ENCODE data around the gene UBE2J2. TPM values are rescaled to one million over a fixed set of nuclear protein-coding genes. Genes with fewer than 3 reads are reported as not detected.

The UBE2J2 gene
- total RNA-seq, 2 donors from 2014 or later, result 50.6 to 57.7 TPM

DNA sequence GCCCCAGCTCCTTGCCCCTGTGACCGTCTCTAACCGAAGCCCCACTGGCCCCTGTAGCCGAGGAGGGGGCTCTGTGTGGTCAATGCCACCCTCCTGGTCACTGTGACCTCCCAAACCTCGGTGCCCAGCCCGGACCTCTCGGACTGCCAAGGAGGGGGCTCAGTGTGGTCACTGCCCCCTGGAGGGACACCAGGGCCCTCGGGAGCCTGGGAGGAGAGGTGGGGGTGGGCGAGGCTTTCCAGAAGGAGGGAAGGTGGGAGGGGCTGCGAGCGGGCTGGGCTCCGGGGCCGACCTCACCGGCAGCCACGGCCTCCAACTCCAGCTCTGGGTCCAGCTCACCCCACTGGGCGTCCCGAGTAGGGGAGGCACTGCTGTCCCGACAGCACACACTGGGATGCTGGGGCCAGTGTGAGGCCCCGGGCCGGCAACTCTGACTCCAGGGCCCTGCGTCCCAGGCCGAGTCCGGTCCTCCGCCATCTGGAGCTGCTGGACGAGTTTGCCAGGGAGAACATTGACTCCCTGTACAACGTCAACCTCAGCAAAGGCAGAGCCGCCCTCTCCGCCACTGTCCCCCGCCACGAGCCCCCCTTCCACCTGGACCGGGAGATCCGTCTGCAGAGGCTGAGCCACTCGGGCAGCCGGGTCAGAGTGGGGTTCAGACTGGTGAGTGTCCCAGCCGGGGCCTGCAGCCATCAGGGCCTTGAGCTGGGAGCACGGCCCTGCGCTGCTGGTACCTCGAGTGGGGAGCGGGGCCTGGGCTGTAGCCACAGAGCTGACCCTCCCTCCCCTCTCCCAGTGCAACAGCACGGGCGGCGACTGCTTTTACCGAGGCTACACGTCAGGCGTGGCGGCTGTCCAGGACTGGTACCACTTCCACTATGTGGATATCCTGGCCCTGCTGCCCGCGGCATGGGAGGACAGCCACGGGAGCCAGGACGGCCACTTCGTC, 12.9 kb upstream of the UBE2J2 start:
- peaks cover 6% of the 10 kb centered on the region for H3K4me1 Mint-ChIP-seq

DNA sequence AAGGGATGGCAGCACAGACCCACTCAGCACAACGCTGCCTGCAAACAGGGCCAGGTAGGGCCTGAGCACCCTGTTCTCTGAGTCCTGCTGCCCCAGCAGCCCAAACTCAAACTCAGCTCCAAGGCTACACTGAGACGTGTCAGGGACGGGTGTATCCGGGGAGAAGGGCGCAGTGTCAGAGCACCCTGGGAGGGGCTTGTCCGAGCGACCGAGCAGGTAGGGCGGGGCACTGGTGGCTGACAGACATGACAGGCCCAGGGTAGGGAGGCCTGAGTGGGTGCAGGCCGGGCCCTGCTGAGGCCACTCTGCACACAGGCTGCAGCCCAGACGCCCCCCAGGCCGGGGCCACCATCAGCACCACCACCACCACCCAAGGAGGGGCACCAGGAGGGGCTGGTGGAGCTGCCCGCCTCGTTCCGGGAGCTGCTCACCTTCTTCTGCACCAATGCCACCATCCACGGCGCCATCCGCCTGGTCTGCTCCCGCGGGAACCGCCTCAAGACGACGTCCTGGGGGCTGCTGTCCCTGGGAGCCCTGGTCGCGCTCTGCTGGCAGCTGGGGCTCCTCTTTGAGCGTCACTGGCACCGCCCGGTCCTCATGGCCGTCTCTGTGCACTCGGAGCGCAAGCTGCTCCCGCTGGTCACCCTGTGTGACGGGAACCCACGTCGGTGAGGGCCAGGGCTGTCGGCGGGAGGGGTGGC, 12.1 kb upstream of the UBE2J2 start:
- DNase-seq (no peak), ATAC-seq (no peak)
- Mint-ChIP-seq H3K4me3 (no peak overlapping the region), H3K4me1 (peaks cover 6% of the 10 kb centered on the region), H3K27ac (no peak overlapping the region), H3K27me3 (no peaks in the 10 kb centered on the region), H3K36me3 (ENCODE audit: low read depth) (no peaks in the 10 kb centered on the region)
- no peaks in the 10 kb centered on the region for H3K9me3 ChIP-seq (ENCODE audit: control insufficient read depth, low read length, poor library complexity, severe bottlenecking)

More for the DNA sequence above, 12.9 kb upstream of the UBE2J2 start:
- H3K27ac Mint-ChIP-seq, result no peak overlapping the region
- H3K27me3 Mint-ChIP-seq, result no peaks in the 10 kb centered on the region
- no peaks in the 10 kb centered on the region for H3K36me3 Mint-ChIP-seq (ENCODE audit: low read depth)
- no peak overlapping the region for H3K4me3 Mint-ChIP-seq
- ATAC-seq, result no peak
- DNase-seq, result no peak
- H3K9me3 ChIP-seq (ENCODE audit: control insufficient read depth, low read length, poor library complexity, severe bottlenecking), result no peaks in the 10 kb centered on the region

GRCh38 chr1:1285102-1285571, 11.5 kb upstream of the UBE2J2 start:
- DNase-seq (no peak), ATAC-seq (no peak)
- Mint-ChIP-seq H3K4me1 (peaks cover 2% of the 10 kb centered on the region), H3K36me3 (ENCODE audit: low read depth) (no peaks in the 10 kb centered on the region), H3K27me3 (no peaks in the 10 kb centered on the region), H3K4me3 (no peak overlapping the region), H3K27ac (no peak overlapping the region)
- no peaks in the 10 kb centered on the region for H3K9me3 ChIP-seq (ENCODE audit: control insufficient read depth, low read length, poor library complexity, severe bottlenecking)

GRCh38 chr1:1284221-1285101, 10.8 kb upstream of the UBE2J2 start:
- ATAC-seq, result no peak
- DNase-seq, result no peak
- Mint-ChIP-seq H3K4me3 (no peak overlapping the region), H3K36me3 (ENCODE audit: low read depth) (no peaks in the 10 kb centered on the region), H3K4me1 (no peaks in the 10 kb centered on the region), H3K27me3 (no peaks in the 10 kb centered on the region), H3K27ac (no peak overlapping the region)
- H3K9me3 ChIP-seq (ENCODE audit: control insufficient read depth, low read length, poor library complexity, severe bottlenecking), result no peaks in the 10 kb centered on the region

- H3K4me1 Mint-ChIP-seq, result no peaks in the 10 kb centered on the region
- H3K27me3 Mint-ChIP-seq, result no peaks in the 10 kb centered on the region
- H3K9me3 ChIP-seq (ENCODE audit: control insufficient read depth, low read length, poor library complexity, severe bottlenecking), result no peaks in the 10 kb centered on the region
- H3K4me3 Mint-ChIP-seq, result no peak overlapping the region
- ATAC-seq, result no peak
- no peak overlapping the region for H3K27ac Mint-ChIP-seq
- H3K36me3 Mint-ChIP-seq (ENCODE audit: low read depth), result no peaks in the 10 kb centered on the region
- DNase-seq, result no peak
Measured at GRCh38 chr1:1283821-1284220, 10.2 kb upstream of the UBE2J2 start.

DNA sequence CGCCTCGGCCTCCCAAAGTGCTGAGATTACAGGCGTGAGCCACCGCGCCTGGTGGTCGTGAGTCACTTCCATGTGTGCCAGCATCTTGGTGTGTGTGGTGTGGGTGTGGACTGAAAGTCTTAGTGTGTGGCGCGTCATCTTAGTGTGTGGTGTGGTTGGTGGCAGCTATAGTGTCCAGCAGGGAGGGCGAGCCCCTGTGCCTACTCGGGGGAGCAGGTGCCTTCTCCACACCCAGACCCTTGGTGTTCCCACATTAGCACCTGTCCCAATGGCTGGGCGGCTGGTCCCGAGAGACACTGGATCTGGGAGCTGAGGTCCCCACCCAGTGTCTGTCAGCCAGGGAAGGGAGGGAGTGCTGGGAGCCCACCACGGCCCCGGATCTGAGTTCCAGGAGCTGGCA, 9.3 kb upstream of the UBE2J2 start:
- no peak for ATAC-seq

DNA sequence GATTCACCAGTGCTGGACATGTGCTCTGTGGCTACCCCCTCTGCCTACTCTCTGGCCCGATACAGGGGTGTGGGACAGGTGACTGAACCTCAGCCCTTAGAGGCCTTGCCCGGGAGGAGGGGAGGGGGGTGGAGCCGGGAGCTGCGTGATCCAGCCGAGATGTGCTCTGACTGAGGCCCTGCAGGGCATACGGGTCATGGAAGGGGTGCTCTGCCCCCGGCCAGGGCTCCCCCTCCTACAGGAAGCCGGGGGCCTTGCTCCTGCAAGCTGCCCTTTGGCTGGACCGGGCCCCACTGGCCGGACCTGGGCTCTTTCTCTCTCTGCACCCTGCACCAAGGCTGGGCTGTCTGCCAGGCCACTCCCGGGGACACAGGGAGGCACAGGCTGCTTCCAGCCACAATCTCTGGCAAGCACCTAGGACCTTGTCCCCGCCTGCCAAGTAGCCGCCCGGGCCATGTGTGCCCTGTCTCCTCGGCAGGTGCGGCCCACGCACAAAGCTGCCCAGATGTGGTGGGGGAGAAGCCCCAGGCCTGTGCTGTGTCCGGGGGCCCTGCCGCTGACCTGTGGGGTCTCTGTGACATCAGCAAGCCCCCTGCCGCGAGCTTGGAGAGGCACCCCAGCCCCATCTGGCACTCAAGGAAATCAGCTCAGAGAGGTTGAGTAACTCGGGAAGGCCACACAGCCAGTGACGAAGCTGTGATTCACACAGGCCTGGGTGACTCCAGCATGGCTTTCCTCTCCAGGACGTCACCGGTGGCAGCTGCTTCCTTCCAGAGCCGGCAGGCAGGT, 8.1 kb upstream of the UBE2J2 start:
- H3K27ac Mint-ChIP-seq, result no peak overlapping the region
- H3K4me1 Mint-ChIP-seq, result no peaks in the 10 kb centered on the region
- H3K4me3 Mint-ChIP-seq, result no peak overlapping the region
- no peak for ATAC-seq
- DNase-seq, result no peak
- no peaks in the 10 kb centered on the region for H3K36me3 Mint-ChIP-seq (ENCODE audit: low read depth)
- no peaks in the 10 kb centered on the region for H3K9me3 ChIP-seq (ENCODE audit: control insufficient read depth, low read length, poor library complexity, severe bottlenecking)
- H3K27me3 Mint-ChIP-seq, result no peaks in the 10 kb centered on the region

More for the DNA sequence above, 9.3 kb upstream of the UBE2J2 start:
- no peak overlapping the region for H3K4me3 Mint-ChIP-seq
- H3K36me3 Mint-ChIP-seq (ENCODE audit: low read depth), result no peaks in the 10 kb centered on the region
- no peaks in the 10 kb centered on the region for H3K4me1 Mint-ChIP-seq
- DNase-seq, result no peak
- H3K27me3 Mint-ChIP-seq, result no peaks in the 10 kb centered on the region
- H3K9me3 ChIP-seq (ENCODE audit: control insufficient read depth, low read length, poor library complexity, severe bottlenecking), result no peaks in the 10 kb centered on the region
- H3K27ac Mint-ChIP-seq, result no peak overlapping the region

DNA sequence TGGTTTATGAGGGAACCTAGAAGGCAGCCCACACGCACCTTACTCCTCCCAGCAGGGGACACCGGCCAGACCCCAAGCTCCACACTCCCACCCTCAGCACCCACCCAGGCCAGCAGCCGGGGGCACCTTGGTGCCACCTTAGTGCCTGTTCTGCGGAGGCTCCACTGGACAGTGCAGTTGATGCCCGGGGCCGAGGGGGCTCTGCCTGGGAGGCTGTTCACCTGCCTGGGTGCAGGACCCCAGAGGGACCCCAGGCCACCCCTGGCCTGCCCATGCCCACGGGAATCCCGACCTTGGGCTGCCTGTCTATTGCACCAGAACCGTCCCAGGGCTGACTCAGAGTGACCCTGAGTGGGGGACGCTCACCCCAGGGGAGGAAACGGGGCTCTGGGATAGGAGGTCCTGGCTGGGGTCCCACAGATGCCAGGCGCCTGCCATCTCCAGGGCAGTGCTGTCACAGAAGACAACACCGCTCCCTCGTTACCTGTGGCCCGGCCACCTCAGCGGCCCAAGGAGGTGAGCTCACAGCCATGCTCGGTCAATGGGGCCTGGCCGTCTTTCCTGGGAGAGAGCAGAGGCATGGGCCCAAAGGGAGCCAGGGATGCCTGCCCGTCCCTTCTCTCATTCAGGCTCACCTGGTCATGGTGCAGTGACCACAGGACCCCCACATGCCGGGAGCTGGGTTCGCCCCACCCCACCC, 7.3 kb upstream of the UBE2J2 start:
- H3K4me1 Mint-ChIP-seq, result no peaks in the 10 kb centered on the region
- H3K27me3 Mint-ChIP-seq, result no peaks in the 10 kb centered on the region
- no peak overlapping the region for H3K27ac Mint-ChIP-seq
- no peaks in the 10 kb centered on the region for H3K36me3 Mint-ChIP-seq (ENCODE audit: low read depth)
- no peak for ATAC-seq
- no peaks in the 10 kb centered on the region for H3K9me3 ChIP-seq (ENCODE audit: control insufficient read depth, low read length, poor library complexity, severe bottlenecking)
- no peak for DNase-seq
- no peak overlapping the region for H3K4me3 Mint-ChIP-seq

DNA sequence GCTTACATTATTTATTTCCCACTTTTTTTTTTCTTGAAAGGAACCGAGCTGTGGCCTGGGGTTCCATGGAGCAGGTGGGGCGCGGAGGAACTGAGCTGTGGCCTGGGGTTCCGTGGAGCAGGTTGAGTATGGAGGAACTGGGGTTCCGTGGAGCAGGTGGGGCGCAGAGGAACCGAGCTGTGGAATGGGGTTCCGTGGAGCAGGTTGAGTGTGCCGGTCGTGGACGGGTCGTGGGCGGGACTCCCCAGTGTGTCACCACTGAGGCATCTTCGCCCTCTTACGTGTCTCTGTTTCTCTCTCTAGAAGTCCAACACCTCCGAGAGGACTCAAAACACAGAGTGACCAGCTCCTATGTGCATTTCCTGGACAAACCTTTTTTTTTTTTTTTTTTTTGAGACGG, 5.4 kb upstream of the UBE2J2 start:
- ATAC-seq, result no peak
- Mint-ChIP-seq H3K27ac (no peak overlapping the region), H3K4me1 (peaks cover 5% of the 10 kb centered on the region), H3K27me3 (no peaks in the 10 kb centered on the region), H3K36me3 (ENCODE audit: low read depth) (no peaks in the 10 kb centered on the region), H3K4me3 (no peak overlapping the region)
- DNase-seq, result no peak
- H3K9me3 ChIP-seq (ENCODE audit: control insufficient read depth, low read length, poor library complexity, severe bottlenecking), result no peaks in the 10 kb centered on the region

DNA sequence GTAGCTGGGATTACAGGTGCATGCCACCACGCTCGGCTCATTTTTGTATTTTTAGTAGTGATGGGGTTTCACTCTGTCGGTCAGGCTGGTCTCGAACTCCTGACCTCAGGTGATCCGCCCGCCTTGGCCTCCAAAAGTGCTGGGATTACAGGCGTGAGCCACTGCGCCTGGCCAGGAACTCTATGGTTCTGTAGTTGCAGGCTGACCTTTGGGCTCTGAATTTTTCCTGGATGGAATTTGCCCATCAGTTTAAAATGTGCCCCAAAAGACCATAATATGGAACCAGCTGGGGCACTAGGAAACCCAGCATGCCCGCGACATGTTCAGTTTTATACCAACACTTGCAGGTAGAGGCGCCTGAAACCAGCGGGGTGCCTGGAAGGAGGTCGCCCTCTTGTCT, 5.0 kb upstream of the UBE2J2 start:
- no peaks in the 10 kb centered on the region for H3K36me3 Mint-ChIP-seq (ENCODE audit: low read depth)
- DNase-seq (no peak), ATAC-seq (no peak)
- peaks cover 5% of the 10 kb centered on the region for H3K4me1 Mint-ChIP-seq
- no peak overlapping the region for H3K27ac Mint-ChIP-seq
- no peak overlapping the region for H3K4me3 Mint-ChIP-seq
- no peaks in the 10 kb centered on the region for H3K9me3 ChIP-seq (ENCODE audit: control insufficient read depth, low read length, poor library complexity, severe bottlenecking)
- H3K27me3 Mint-ChIP-seq, result no peaks in the 10 kb centered on the region

- Mint-ChIP-seq H3K27ac (no peak overlapping the region), H3K36me3 (ENCODE audit: low read depth) (no peaks in the 10 kb centered on the region), H3K4me1 (peaks cover 19% of the 10 kb centered on the region), H3K4me3 (peak overlapping the region; percentile 55), H3K27me3 (no peaks in the 10 kb centered on the region)
- no peaks in the 10 kb centered on the region for H3K9me3 ChIP-seq (ENCODE audit: control insufficient read depth, low read length, poor library complexity, severe bottlenecking)
- DNase-seq, result no peak
- no peak for ATAC-seq
Measured at GRCh38 chr1:1275836-1276235, 2.2 kb upstream of the UBE2J2 start.

DNA sequence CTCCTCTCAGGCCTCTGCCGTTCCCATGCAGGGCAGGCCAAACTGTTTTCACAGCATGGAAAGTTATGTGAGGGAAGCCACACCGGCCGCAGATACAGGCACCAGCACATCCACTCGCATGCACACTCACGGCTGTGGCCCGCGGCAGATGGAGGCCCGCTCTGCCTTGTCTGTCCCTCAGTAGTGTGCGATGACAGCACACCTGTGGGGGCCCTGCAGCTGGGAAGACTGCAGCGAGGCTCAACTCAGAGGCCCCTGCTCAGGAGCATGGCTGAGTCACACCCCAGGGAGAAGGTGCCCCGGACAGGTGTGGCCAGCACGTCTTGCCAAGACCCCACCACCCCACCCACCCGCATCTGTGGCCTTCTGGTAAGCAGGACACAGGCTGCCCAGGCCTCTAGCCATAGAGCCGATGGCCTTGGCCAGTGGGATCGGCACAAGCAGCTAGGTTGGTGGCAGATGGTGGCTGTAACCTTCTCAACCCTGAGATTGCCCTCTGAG, 1.3 kb upstream of the UBE2J2 start:
- ATAC-seq (no peak), DNase-seq (no peak)
- H3K4me3 Mint-ChIP-seq, result peak overlapping the region; percentile 76
- H3K36me3 Mint-ChIP-seq (ENCODE audit: low read depth), result peaks cover 2% of the 10 kb centered on the region
- H3K27ac Mint-ChIP-seq, result no peak overlapping the region
- H3K27me3 Mint-ChIP-seq, result no peaks in the 10 kb centered on the region
- peaks cover 27% of the 10 kb centered on the region for H3K4me1 Mint-ChIP-seq
- H3K9me3 ChIP-seq (ENCODE audit: control insufficient read depth, low read length, poor library complexity, severe bottlenecking), result no peaks in the 10 kb centered on the region
